Activated CD8-positive, alpha-beta memory T cell treated with anti-CD3 and anti-CD28 coated beads for 48 hours (primary cell): ENCODE measurements around the gene FOXG1.

ENCODE experiments used
- DNase-seq, 3 experiments: peaks; one replicate each; pipeline ENCODE4 v3.0.0-alpha.2; 2020; ENCODE audit warnings: low read depth in 2 of 3, low spot score in 2 of 3

Gene FOXG1

DNA sequence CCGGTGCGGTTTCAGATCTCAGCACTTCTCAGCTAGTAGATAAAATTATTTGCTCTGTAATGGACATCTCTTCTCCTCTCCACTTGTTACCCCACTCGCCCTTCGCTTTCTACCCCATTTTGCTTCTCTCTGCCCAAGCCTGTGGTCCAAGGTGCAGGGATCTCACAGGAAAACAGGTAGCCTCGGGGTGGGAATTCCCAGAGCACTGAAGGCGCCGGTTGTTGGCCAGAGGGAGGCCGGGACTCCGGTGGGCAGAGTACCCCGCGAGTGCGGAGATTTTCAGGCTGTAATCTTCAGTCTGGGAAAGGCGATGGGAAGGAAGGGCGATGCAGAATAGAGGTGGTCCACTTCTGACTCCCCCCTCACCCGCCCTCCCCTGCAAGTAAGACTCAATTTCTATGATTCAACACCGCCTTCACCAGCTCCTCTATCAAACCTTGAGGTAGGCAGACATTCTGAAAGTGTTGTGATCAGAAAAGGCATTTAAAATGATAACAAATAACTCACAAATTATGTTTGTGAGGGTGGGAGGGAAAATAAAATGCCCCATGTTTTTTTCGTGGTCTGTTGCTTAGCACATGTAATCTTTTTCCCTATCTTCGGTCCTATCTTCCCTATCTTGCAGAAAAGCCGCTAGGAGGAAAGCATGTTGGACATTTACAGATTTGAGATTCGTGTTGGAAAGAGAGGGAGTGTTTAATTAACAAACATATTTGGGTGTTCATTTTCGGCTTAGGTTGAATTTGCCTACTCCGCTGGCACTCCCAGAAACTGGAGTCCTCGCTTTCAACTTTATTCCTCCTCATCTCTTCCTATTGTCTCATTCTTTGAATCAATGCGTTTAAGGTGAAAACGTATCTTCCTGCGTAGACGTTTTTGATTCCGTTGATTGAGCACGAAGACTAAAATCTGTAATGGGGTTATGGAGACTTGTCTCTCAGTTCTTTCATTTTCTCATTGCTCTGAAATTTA is 8.5 kb downstream of the FOXG1 start:
- no peak for DNase-seq

DNA sequence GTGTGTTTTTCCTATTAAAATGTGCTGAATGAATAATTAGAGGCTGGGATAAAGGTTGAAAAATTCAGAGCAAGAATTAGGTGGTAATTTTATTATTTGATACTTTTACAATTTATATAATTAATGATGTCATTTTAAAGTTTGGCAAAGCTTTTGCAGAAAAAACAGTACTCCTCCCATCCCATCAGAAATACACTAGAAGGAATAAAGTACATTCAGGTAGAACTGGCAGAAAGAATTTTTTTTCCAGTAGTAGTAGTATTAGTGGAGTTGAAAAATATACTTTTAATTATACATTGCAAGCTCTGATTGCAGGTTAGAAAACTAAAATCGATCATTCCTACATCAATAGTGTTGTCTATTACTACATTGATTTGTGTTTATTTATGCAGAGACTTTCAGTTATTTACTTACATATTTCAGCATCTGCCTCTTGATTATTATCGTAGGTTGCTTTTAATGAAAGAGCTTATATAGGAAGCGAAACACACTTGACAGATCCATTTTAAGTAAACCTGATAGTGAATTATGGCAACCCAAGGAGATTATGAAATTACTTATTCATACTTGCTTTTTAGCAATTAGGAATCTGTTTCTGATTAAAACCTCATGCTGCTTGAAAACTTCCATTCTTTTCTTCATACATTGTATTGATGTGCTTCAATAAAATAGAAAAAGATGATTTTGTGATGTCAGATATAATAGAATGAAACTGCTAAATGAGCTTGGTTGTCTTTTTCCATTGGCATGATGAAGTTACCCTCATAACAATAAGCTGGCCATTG is 10.1 kb downstream of the FOXG1 start:
- no peak for DNase-seq

DNA sequence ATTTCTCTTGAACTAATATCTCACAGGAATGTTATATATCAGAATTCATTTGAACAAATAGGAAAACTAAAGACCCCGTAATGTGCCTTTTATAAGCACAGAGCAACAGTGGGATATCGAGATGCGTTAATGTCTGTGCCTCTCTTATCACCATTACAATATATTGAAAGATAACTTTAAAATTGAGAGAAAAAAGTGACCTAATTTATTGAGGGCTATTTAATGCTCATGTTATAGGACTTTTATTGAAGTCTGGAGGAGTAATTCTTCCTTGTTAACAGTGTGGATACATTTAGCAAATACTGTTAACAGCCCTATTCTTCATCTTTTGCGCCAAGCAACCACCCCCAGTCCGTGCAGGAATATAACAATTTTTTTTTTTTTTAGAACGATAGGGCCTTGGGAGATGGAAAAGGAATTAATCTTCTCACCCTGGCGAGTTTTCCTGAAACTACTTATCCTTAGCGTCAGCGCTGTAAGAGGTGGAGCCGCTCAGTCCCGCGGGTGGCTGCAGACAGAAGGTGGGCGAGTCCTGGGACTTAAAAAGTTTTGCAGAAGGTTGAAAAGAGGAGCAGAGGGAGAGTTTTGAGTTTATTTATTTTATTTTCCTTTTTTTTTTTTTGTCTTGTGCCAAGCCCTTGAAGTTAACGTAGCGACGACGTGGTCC is 11.0 kb downstream of the FOXG1 start:
- no peak for DNase-seq

DNA sequence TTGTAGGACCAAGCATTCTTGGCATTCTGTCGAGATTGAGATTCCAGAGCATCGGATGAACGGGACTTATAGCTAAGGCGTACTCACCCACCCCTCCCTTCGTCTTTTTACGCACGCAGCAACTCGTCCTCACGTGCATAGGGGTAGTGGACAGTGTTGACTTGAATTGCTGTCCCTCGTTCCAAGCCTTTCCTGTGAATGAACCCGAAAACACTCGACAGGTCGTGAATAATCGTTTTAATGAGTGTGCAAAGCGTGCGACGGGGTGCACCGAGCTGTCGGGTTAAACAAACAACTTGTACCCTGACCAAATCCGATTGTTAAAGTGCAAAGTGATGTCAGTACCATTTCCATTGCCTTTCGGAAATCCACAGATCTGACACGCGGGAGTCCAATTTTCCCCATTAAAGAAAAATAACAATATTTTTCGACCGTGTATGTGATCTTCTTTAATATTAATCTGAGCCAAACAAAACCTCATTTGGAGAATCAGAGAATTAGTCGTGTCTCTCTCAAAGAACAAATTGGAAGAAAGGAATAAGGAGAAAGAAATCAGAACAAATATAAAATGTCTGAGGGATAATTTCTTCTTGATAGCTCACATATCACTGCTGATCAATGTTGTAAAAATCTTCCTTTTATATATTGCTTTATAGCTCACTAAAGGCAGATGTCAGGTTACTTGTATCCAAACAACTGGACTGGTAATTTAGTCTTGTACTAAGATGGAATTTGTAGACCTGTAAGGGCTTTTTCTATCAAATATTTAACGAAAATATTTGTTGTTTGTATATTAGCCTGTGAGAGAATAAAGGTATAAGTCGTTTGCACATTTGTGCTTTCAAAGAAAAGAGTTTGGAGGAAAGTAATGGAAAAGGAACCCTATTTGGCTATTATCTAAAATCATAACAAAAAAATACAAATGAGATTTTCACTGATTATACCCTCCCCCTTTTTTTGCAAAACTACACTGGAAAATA is 11.8 kb downstream of the FOXG1 start:
- no peak for DNase-seq

DNA sequence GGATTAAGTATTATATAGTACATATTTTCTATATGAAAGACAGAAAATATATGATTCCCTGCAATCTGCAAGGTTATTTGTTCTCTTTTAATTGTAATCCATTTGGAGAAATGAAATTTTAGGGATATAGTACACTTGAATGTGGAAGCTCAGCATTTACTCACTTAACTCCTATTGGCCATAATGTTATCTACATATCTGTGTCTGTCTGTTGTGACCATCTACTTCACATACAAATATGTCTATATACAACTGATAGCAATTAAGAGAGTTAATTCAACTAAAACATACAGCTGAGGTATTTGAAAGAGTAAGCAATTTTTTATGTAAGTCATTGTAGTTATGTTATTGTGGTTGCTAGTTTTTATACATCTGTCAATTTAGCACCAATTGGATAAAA is 12.9 kb downstream of the FOXG1 start:
- DNase-seq = no peak

DNA sequence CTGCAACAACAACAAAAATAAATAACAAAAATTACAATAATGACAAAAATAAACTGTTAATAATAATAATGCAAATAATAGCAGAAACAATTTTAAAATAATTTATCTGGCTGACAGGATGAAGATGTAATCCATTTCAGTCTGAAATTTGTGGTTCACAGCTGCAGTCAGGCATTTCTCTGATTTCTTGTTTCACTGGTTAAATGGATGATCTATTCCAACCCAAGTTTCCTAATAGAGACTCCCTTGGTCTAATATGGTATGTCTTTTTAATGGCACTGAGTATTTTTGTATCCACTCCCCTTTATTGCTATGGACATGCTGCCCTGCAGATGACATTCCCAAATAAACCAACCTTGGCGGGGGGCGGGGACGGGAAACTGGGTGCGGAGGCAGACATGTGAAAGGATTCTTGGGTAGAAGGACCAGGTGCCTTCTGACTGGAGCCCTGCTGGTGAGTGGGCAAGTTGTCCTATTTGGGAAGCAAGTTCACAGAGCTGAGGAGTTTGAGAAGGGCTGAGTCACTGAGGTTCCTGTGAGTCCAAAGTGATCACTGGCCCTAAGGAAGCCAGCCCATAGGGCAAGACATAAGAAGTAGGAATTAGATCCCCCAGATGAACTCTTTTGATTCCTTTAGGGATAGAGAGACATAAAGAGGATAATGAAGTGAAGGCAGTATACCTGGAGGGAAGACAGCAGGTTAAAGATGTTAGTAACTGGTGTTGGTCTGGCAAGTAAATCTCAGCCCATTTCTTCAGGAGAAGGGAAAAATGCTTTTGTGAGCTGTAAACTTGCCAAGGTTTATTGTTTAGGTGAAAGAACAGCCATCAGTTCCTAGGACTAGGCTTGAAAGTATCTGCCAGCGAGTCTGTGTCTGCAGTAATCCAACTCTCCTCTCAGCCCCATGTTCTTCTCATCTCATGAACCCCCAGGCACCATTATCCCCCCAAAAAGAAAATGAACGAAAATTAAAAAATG is 14.5 kb downstream of the FOXG1 start:
- DNase-seq = no peak

DNA sequence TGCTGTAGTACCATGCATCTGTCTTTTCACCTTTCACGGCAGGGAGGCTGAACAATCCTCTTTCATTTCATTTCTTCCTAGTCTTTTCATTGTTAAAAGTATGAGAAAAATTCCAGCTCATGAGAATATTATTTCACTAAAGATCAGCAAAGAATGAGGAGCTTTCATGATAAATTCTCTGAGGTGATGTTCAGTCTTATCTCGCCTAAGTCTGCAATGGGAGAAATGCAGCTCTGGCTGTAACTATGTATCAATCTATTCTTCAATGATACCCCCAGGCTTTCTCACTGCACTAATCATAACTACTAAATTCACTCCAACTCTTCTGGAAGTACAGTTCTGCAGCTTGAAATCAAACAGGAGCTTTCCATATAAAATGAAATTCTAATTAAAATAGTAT is 15.7 kb downstream of the FOXG1 start:
- no peak for DNase-seq

DNA sequence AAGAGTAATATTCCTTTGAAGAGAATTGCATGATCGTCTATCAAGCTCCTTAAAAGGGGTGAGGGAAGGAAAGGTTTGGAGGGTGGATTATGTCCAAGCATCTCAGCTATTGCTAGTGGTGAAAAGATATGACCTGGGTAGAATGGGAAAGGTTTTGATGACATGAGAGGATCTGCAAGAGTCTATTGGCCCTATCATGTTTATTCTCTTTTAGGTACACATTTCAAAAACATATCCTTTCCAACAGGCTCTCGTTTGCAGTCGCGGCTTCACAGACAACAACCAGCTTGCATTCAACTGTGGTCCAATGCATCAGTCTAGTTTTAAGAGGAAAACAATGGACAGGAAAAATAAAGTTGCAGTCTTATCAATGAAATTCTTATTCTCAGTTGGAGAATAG is 17.1 kb downstream of the FOXG1 start:
- DNase-seq = no peak

DNA sequence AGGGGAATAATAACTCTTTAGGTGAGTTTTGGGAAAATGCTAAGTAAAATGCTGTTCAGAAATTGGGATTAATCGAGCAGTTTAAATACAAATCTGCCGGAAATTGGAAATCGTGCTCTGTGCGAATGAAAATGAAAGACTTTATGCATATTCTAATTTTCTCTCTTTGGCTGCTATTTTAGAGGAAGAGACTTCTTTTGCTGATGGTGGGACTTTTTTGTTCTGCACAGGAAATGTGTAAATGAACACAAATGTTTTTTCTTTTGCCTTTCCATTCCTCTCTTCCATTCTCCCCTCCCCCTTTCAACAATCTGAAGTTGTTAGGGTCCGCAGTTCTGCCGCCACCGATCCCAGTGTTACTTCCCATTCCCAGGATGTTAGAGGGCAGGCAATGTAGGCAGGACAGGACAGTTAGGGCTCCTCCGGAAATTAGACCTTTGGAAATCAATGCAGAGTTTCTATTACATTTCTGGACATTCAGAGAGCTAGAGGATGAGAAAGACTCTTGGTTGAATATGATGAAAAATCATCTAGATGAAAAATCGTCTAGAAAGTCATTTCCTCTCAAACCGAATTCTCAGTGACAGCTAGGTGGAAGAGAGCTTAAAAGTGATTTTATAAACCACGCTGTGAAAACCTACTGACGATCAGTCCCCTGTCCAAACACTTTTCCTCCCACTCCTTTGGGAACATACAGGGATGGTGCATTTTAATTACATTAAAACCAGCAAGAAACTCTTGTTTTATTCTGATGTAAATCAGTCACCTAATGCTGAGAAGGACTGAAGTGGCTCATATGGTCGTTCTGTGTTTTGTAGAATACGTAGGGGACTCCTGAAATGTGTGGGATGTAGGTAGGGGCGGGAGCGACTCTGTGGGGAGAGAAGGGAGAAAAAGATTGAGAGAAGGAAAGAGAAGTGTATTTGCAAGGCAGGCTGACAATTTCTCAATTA is 17.8 kb downstream of the FOXG1 start:
- DNase-seq = no peak

DNA sequence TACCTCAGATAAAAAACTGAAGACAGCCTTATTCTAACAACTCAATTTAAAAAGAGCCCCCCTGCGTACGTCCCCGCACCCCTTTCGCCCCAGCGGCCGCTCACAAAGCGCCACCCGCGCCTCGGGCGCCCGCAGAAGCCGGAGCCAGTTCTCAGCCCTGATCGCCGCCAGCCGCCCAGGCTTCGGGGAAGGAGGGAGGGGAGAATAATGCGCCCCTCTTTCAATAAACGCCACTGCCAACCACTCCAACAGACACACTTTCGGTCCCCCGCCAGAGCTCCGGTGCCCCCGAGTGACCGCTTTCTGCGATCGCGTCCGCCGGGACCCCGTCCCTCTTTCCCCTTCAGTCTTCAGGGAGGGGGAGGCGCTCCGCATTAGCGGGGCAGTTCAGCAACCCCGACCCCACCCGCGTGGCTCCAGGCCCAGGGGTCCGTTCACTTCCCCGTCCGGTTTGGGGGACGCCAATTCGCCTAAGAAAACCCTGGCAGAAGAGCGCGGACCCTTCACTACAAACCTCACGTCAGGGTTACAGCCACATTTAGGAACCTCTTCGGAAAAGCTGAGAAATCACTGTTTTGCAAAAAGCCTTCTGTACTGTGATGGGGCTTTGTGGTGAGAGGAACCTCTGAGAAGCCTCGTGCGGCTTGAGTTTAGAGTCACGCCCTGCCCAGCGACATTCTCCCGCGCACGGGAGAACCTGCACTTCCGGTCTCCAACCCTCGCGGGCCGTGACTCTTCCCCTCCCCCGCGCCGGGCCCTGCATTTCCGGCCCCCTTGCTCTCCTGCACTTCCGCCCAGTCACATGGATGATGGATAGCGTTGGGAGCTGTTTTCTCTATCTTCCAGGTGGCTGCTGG is 18.7 kb downstream of the FOXG1 start:
- DNase-seq = no peak

DNA sequence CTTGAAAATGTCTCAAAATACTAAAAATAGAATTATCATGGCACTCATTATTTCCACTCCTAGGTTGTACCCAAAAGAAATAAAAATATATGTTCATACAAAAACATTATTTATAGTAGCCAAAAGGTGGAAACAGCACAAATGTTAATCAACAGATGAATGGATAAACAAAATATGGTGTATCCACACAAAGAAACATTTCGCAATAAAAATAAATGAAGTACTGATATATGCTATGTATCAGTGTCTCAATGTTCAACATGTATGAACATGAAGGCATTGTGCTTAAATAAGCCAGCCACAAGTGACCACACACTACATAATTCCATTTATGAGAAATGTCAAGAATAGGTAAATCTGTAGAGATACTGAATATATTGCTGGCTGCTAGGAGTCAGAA is 40.9 kb downstream of the FOXG1 start:
- DNase-seq = no peak

DNA sequence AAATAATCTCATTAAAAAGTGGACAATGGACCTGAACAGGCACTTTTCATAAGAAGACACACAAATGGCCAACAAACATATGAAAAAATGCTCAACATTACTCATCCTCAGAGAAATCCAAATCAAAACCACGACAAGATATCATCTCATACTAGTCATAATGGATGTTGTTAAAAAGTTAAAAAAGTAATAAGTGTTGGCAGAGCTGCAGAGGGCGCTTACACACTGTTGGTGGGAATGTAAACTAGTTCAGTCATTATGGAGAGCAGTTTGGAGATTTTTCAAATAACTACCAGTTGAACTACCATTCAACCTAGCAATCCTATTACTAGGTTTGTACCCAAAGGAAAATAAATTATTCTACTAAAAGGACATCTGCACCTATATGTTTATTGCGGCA is 47.2 kb downstream of the FOXG1 start:
- DNase-seq = no peak
